Kidney (tissue), 14 donors: ENCODE measurements around the gene AGK. TPM values are rescaled to one million over a fixed set of nuclear protein-coding genes. Genes with fewer than 3 reads are reported as not detected.

Source experiments
- DNase-seq, 5 donors: peaks; one replicate each; pipeline ENCODE4 v3.0.0-alpha.2; 2013 to 2020
- FAIRE-seq: peaks from 2 replicates; lab custom pipeline; 2012; peaks lifted over from hg19 to GRCh38; lab: Jason Lieb, UNC
- H3K27ac ChIP-seq, 2 donors: one replicate each; pipeline ENCODE4 v1.7.0; 2013; ENCODE audit warnings: low read depth in 2 of 2, low read length in 2 of 2, inconsistent platforms in 1 of 2
- H3K27me3 ChIP-seq: one replicate; pipeline ENCODE4 v1.7.1; 2013; ENCODE audit warnings: low read length, inconsistent platforms; ENCODE audit not compliant: control insufficient read depth, insufficient read depth
- H3K36me3 ChIP-seq, 3 donors: one replicate each; pipeline versions ENCODE4 v1.7.0 to v1.7.1; 2013; ENCODE audit warnings: low read length in 3 of 3, control low read depth in 1 of 3, inconsistent platforms in 1 of 3; ENCODE audit not compliant: insufficient read depth in 3 of 3, control insufficient read depth in 2 of 3
- H3K4me1 ChIP-seq, 3 donors: one replicate each; pipeline versions ENCODE4 v1.7.0 to v1.7.1; 2013; ENCODE audit warnings: low read length in 3 of 3, inconsistent platforms in 1 of 3, low read depth in 1 of 3; ENCODE audit not compliant: control insufficient read depth in 2 of 3, insufficient read depth in 2 of 3
- H3K4me3 ChIP-seq, 3 donors: one replicate each; pipeline versions ENCODE4 v1.7.0 to v1.8.1; 2013; ENCODE audit warnings: low read length in 3 of 3, control low read depth in 1 of 3, inconsistent platforms in 1 of 3
- H3K9ac ChIP-seq, 3 donors: one replicate each; pipeline versions ENCODE4 v1.7.0 to v1.7.1; 2013; ENCODE audit warnings: low read length in 3 of 3, control low read depth in 1 of 3, inconsistent platforms in 1 of 3
- H3K9me3 ChIP-seq, 3 donors: one replicate each; pipeline versions ENCODE4 v1.7.0 to v1.7.1; 2013; ENCODE audit warnings: low read length in 3 of 3, control low read depth in 1 of 3, inconsistent platforms in 1 of 3; ENCODE audit not compliant: control insufficient read depth in 2 of 3, insufficient read depth in 1 of 3
- intact Hi-C: fragments of 100-400 bp; cut with DNase I; formaldehyde crosslinking; loops from one replicate; pipeline ENCODE4 v1.11.1; 2022
- polyA plus RNA-seq: library from polyadenylated mRNA; stranded (reverse); fragments of 350-450 nt; fragmentation: Illumina TruSeq; extraction: RNeasy Lipid Tissue Mini Kit (QIAGEN cat#74804); gene quantifications from one replicate; pipeline ENCODE4 v1.2.3, GENCODE V29; 2014; ENCODE audit warnings: low read depth, low replicate concordance; ENCODE audit not compliant: insufficient read depth
- total RNA-seq: library from RNA; stranded (reverse); fragmentation: NEBNext Ultra II Directional; extraction: Animal tissue kit (Norgen Biotek cat#: 25700); gene quantifications from one replicate; pipeline ENCODE4 v1.2.1, GENCODE V29; 2021
- TF ChIP-seq, protein P1 (sequence below): IDR thresholded peaks from 3 replicates; pipeline ENCODE4 v1.5.1; 2012; ENCODE audit warnings: mild to moderate bottlenecking, moderate library complexity, borderline replicate concordance; ENCODE audit not compliant: insufficient read depth; ENCODE audit errors: extremely low read depth
- donor health status: control.
- donor health status: control.
- donor health status: control.
- donor health status: control.
- donor health status: control.
- donor health status: DM: yes; HTN: yes; CAD: no.
- donor health status: Normal renal cell carcinoma (clear cell type).

Gene AGK
- total and polyA plus RNA-seq, 2 donors from 2014 or later = 17.7 to 30.7 TPM

DNA sequence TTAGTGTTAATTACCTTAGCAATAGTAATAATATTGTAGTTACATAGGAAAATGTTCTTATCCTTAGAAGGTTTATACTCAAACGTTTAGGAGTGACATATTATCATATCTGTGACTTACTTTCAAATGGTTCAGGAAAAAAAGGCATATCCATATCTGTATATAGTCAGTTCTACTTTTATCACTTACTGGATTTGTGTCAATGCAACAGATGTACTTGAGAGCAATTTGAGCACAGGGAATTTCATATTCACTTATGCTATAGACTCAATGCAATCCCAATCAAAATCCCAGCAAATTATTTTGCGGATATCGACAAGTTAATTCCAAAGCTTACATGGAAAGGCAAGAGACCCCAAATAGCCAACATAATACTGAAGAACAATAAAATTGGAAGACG, 140.8 kb downstream of the AGK start:
- DNase-seq = no peak
- Histone ChIP-seq H3K4me1 (peaks cover 3 to 26% (median 12%) of the 10 kb centered on the region in 3 donors), H3K36me3 (no peaks in the 10 kb centered on the region), H3K9me3 (no peaks in the 10 kb centered on the region), H3K27me3 (no peaks in the 10 kb centered on the region), H3K27ac (no peak overlapping the region), H3K9ac (no peak overlapping the region), H3K4me3 (no peak overlapping the region)
- FAIRE-seq = no peak
- TF ChIP-seq, protein P1, sequence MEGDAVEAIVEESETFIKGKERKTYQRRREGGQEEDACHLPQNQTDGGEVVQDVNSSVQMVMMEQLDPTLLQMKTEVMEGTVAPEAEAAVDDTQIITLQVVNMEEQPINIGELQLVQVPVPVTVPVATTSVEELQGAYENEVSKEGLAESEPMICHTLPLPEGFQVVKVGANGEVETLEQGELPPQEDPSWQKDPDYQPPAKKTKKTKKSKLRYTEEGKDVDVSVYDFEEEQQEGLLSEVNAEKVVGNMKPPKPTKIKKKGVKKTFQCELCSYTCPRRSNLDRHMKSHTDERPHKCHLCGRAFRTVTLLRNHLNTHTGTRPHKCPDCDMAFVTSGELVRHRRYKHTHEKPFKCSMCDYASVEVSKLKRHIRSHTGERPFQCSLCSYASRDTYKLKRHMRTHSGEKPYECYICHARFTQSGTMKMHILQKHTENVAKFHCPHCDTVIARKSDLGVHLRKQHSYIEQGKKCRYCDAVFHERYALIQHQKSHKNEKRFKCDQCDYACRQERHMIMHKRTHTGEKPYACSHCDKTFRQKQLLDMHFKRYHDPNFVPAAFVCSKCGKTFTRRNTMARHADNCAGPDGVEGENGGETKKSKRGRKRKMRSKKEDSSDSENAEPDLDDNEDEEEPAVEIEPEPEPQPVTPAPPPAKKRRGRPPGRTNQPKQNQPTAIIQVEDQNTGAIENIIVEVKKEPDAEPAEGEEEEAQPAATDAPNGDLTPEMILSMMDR = no peak
- intact Hi-C loops = no loop called here

DNA sequence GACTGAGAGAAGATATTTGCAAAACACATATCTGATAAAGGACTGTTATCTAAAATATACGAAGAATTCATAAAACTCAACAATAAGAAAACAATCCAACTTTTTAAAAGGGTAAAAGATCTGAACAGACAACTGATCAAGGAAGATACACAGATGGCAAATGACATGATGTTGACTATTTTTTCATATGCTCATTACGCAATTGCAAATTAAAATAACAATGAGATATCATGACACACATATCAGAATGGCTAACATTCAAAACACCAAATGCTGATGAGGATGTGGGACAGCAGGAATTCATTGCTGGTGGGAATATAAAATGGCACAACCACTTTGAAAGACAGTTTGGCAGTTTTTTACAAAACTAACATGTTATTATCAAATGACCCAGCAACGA, 141.9 kb downstream of the AGK start:
- Histone ChIP-seq H3K27ac (no peak overlapping the region), H3K4me3 (no peak overlapping the region), H3K27me3 (no peaks in the 10 kb centered on the region), H3K9me3 (no peaks in the 10 kb centered on the region), H3K36me3 (no peaks in the 10 kb centered on the region), H3K4me1 (peaks cover 3 to 24% (median 13%) of the 10 kb centered on the region in 3 donors), H3K9ac (no peak overlapping the region)
- DNase-seq (no peak), FAIRE-seq (no peak)
- TF ChIP-seq, protein P1 = no peak
- intact Hi-C loops = no loop called here

GRCh38 chr7:141695803-141696289, 144.6 kb downstream of the AGK start:
- Histone ChIP-seq H3K4me3 (peak overlapping the region in 1 of 3 donors; percentile 2), H3K9me3 (no peaks in the 10 kb centered on the region), H3K36me3 (no peaks in the 10 kb centered on the region), H3K4me1 (peaks cover 3 to 24% (median 13%) of the 10 kb centered on the region in 3 donors), H3K27ac (no peak overlapping the region), H3K27me3 (no peaks in the 10 kb centered on the region), H3K9ac (no peak overlapping the region)
- intact Hi-C loops = no loop called here
- FAIRE-seq (no peak), DNase-seq (peak in 2 of 5 donors; percentile 13 to 19)
- TF ChIP-seq, protein P1 = no peak

GRCh38 chr7:141696348-141696747, 145.1 kb downstream of the AGK start:
- H3K9ac ChIP-seq = no peak overlapping the region
- DNase-seq (no peak), FAIRE-seq (no peak)
- no peaks in the 10 kb centered on the region for H3K9me3 ChIP-seq
- TF ChIP-seq, protein P1 = no peak
- H3K4me3 ChIP-seq = no peak overlapping the region
- H3K36me3 ChIP-seq = no peaks in the 10 kb centered on the region
- H3K4me1 ChIP-seq = peaks cover 3 to 24% (median 15%) of the 10 kb centered on the region in 3 donors
- intact Hi-C loops = no loop called here
- no peak overlapping the region for H3K27ac ChIP-seq
- H3K27me3 ChIP-seq = no peaks in the 10 kb centered on the region
